ENCODE results near the gene ZNF592. TPM values are rescaled to one million over a fixed set of nuclear protein-coding genes. Genes with fewer than 3 reads are reported as not detected.

The ZNF592 gene
- total and polyA plus RNA-seq, 5 donors, result 14.0 to 25.6 (median 20.5) TPM

DNA sequence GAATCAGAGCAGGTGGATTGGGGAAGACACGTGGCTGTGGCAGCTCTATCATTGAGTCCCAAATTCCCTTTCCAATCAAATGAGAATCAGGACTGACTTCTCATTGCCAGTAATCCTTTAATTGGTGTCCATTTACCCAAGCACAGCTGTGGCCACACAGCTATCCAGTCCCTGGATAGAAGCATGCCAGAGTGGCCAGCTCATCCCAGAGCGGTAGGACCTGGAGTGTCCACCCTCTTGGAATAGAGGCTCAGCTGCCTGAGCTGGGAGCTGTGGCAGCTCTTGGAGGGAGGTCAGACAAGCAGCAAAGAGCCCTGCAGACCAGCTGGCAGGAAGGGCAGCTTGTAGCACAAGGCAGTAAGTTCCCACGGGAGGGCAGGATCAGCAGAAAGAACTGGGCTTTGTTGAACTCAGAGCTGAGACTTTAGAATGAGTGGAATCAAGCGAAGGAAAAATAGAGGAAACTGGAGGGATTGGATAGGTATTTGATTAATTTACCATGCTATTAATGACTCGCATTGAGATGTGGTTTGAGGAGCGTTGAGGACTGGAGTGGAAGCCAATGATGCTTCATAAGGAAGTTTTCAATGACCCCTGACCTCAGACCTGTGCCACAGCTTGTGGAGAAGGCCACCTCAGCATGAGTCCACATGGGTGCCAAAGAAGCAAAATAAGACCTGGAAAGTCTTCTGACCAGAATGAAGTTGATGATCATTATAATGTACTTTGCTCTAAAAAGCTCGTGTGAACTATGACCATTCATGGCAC lies 61.9 kb downstream of the ZNF592 start:
- H3K4me1 ChIP-seq (ENCODE audit: control insufficient read depth, insufficient read depth, low read length), result peaks cover 2% of the 10 kb centered on the region
- H3K27me3 ChIP-seq (ENCODE audit: control insufficient read depth, insufficient read depth), result no peaks in the 10 kb centered on the region
- no peak overlapping the region for H3K4me3 ChIP-seq (ENCODE audit: low read length)
- 77% methylated on average over 7 of the region's 7 CpGs for WGBS
- intact Hi-C loops (cut with DNase I), result loop anchor here in 3 of 4 donors (10.0 kb wide), 2 partner anchors 55 to 155 kb away; partner anchors contain the start of genes NMB (in 1 of the 3) and WDR73 (in 1 of the 3)
- ATAC-seq (peak; percentile 42 to 59), DNase-seq (no peak)
- H3K9me3 ChIP-seq (ENCODE audit: control insufficient read depth, low read length), result no peaks in the 10 kb centered on the region
- no peak overlapping the region for H3K27ac ChIP-seq (ENCODE audit: low read length)

DNA sequence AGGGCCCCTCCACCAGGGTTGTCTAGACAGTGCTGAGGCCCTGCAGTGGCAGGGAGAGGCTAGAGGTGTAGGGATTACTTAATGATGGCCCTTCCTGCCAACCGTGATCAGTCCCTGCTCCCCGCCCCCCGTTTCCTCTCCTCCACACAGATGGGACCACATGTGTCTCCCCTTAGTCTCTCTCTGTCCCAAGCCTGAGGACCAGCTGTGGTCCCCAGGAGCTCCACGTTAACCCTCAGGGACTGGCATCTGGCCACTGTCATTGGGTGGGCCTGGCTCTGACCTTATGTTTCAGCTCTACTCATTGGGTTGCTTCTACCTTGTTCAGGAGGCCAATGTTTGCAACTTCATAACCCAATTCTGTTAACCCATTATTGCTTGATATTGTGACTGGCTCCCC lies 62.8 kb downstream of the ZNF592 start:
- 78% methylated on average over 4 of the region's 4 CpGs for WGBS
- intact Hi-C loops (cut with DNase I), result loop anchor here in 3 of 4 donors (10.0 kb wide), 2 partner anchors 56 to 156 kb away; partner anchors contain the start of genes NMB (in 1 of the 3) and WDR73 (in 1 of the 3)
- Histone ChIP-seq H3K27me3 (ENCODE audit: control insufficient read depth, insufficient read depth) (no peaks in the 10 kb centered on the region), H3K27ac (ENCODE audit: low read length) (no peak overlapping the region), H3K4me1 (ENCODE audit: control insufficient read depth, insufficient read depth, low read length) (peaks cover 5% of the 10 kb centered on the region), H3K4me3 (ENCODE audit: low read length) (no peak overlapping the region), H3K9me3 (ENCODE audit: control insufficient read depth, low read length) (no peaks in the 10 kb centered on the region)
- DNase-seq (no peak), ATAC-seq (peak; percentile 16 to 24)

DNA sequence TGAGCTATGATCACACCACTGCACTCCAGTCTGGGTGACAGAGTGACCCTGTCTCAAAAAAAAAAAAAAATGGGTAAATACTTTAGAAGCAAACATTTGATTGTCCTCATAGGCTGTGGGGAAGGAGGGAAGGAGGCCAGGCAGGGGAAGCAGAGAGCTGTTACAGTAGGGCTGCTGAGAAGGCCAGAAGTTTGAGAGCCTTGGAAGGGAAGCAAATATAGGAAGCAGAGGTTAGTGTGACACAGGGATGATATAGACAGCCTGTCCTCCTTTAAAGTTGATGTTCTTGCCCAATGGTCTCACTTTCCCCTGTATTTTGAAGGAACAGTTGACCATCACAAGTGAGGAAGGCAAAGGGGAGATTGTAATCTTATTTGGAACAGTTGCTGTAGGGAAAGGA lies 63.4 kb downstream of the ZNF592 start:
- no peaks in the 10 kb centered on the region for H3K27me3 ChIP-seq (ENCODE audit: control insufficient read depth, insufficient read depth)
- no peak for DNase-seq
- no peaks in the 10 kb centered on the region for H3K9me3 ChIP-seq (ENCODE audit: control insufficient read depth, low read length)
- H3K27ac ChIP-seq (ENCODE audit: low read length), result no peak overlapping the region
- no peak for ATAC-seq
- intact Hi-C loops (cut with DNase I), result loop anchor here in 3 of 4 donors (10.0 kb wide), 2 partner anchors 57 to 157 kb away; partner anchors contain the start of genes NMB (in 1 of the 3) and WDR73 (in 1 of the 3)
- H3K4me3 ChIP-seq (ENCODE audit: low read length), result no peak overlapping the region
- peaks cover 5% of the 10 kb centered on the region for H3K4me1 ChIP-seq (ENCODE audit: control insufficient read depth, insufficient read depth, low read length)

DNA sequence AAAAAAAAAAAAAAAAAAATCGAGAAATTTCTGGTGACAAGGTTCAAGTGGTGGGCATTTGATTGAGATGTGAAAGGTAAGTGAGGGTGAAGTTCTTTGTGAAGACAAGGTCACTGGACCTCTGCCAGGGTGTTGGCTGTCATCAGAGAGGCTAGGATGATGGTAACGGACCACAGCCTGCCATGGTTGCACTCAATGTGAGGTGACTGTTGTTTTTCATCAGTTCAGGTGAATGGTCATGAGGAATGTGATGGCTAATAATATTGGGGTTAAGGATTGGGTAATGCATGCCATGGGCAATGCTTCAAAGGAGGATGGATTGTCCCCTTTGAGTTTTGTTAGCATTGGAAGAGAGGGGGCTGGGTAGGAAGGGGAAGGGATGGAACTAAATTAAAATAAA lies 64.5 kb downstream of the ZNF592 start:
- intact Hi-C loops (cut with DNase I), result loop anchor here in 3 of 4 donors (10.0 kb wide), 2 partner anchors 58 to 158 kb away; partner anchors contain the start of genes NMB (in 1 of the 3) and WDR73 (in 1 of the 3)
- no peak overlapping the region for H3K4me3 ChIP-seq (ENCODE audit: low read length)
- ATAC-seq (no peak), DNase-seq (no peak)
- H3K27me3 ChIP-seq (ENCODE audit: control insufficient read depth, insufficient read depth), result no peaks in the 10 kb centered on the region
- 81% methylated on average over 2 of the region's 2 CpGs for WGBS
- no peaks in the 10 kb centered on the region for H3K9me3 ChIP-seq (ENCODE audit: control insufficient read depth, low read length)
- H3K4me1 ChIP-seq (ENCODE audit: control insufficient read depth, insufficient read depth, low read length), result peaks cover 5% of the 10 kb centered on the region
- H3K27ac ChIP-seq (ENCODE audit: low read length), result no peak overlapping the region

DNA sequence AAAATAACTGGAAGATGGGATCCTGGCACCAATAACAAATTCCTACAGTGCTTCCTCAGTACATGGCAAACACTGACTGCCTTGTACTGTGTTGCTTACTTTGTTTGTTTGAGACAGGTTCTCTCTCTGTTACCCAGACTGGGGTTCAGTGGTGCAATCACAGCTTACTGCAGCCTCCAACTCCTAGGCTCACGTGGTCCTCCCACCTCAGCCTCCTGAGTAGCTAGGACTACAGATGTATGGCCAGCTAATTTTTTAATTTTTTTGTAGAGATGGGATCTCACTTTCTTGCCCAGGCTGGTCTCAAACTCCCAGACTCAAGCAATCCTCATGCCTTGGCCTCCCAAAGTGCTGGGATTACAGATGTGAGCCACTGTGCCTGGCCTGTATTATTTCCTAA lies 65.0 kb downstream of the ZNF592 start:
- Histone ChIP-seq H3K4me1 (ENCODE audit: control insufficient read depth, insufficient read depth, low read length) (peaks cover 9% of the 10 kb centered on the region), H3K27ac (ENCODE audit: low read length) (no peak overlapping the region), H3K27me3 (ENCODE audit: control insufficient read depth, insufficient read depth) (no peaks in the 10 kb centered on the region), H3K9me3 (ENCODE audit: control insufficient read depth, low read length) (no peaks in the 10 kb centered on the region), H3K4me3 (ENCODE audit: low read length) (no peak overlapping the region)
- ATAC-seq (no peak), DNase-seq (no peak)
- intact Hi-C loops (cut with DNase I), result loop anchor here in 3 of 4 donors (10.0 kb wide), 2 partner anchors 59 to 159 kb away; partner anchors contain the start of genes NMB (in 1 of the 3) and WDR73 (in 1 of the 3)
- 92% methylated on average over 1 of the region's 1 CpG for WGBS

DNA sequence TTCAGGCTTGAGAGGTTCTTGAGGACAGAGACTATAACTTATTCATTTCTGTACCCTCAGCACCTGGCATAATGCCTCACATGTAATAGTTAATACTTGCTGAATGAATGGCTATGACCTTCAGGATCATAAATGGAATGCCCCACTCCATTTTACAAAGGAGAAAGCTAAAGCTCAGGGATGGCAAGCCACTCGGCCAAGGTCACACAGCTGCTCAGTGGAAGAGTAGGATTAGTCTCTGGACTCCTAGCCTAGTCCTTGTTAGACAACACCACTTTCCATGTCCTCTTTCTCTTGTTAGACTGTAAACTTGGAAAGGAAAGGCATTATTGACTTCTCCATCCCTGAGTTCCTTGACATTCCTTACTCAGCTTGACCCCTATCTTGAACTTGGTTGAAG lies 65.5 kb downstream of the ZNF592 start:
- H3K27me3 ChIP-seq (ENCODE audit: control insufficient read depth, insufficient read depth), result no peaks in the 10 kb centered on the region
- no peak overlapping the region for H3K27ac ChIP-seq (ENCODE audit: low read length)
- H3K9me3 ChIP-seq (ENCODE audit: control insufficient read depth, low read length), result no peaks in the 10 kb centered on the region
- 88% methylated on average over 1 of the region's 1 CpG for WGBS
- no peak for DNase-seq
- ATAC-seq, result no peak
- peaks cover 14% of the 10 kb centered on the region for H3K4me1 ChIP-seq (ENCODE audit: control insufficient read depth, insufficient read depth, low read length)
- H3K4me3 ChIP-seq (ENCODE audit: low read length), result no peak overlapping the region
- intact Hi-C loops (cut with DNase I), result loop anchor here in 3 of 4 donors (10.0 kb wide), 2 partner anchors 59 to 159 kb away; partner anchors contain the start of genes NMB (in 1 of the 3) and WDR73 (in 1 of the 3)

DNA sequence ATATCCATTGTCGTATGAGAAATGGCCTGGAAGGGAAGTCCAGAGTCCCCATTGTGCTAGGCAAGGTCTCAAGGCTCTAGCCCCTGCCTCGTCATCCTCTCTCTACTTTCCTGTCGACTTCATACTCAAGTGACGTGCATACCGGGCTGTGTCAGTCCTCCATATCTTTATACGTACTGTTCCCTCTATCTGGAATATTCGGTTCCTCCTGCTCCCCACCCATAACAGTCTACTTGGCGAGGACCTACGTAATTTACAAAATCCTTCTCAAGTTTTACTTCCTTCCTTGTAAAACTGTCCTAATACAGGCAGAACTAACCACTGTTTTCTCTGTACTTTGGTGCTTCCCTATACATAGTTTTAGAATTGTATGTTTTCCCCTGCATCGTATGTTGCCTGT lies 66.5 kb downstream of the ZNF592 start:
- H3K9me3 ChIP-seq (ENCODE audit: control insufficient read depth, low read length), result no peaks in the 10 kb centered on the region
- ATAC-seq (no peak), DNase-seq (no peak)
- H3K27ac ChIP-seq (ENCODE audit: low read length), result no peak overlapping the region
- H3K4me1 ChIP-seq (ENCODE audit: control insufficient read depth, insufficient read depth, low read length), result peaks cover 23% of the 10 kb centered on the region
- no peak overlapping the region for H3K4me3 ChIP-seq (ENCODE audit: low read length)
- intact Hi-C loops (cut with DNase I), result loop anchor here in 3 of 4 donors (10.0 kb wide), 2 partner anchors 60 to 160 kb away; partner anchors contain the start of genes NMB (in 1 of the 3) and WDR73 (in 1 of the 3)
- whole genome bisulfite sequencing, result 77% methylated on average over 10 of the region's 10 CpGs
- H3K27me3 ChIP-seq (ENCODE audit: control insufficient read depth, insufficient read depth), result no peaks in the 10 kb centered on the region

DNA sequence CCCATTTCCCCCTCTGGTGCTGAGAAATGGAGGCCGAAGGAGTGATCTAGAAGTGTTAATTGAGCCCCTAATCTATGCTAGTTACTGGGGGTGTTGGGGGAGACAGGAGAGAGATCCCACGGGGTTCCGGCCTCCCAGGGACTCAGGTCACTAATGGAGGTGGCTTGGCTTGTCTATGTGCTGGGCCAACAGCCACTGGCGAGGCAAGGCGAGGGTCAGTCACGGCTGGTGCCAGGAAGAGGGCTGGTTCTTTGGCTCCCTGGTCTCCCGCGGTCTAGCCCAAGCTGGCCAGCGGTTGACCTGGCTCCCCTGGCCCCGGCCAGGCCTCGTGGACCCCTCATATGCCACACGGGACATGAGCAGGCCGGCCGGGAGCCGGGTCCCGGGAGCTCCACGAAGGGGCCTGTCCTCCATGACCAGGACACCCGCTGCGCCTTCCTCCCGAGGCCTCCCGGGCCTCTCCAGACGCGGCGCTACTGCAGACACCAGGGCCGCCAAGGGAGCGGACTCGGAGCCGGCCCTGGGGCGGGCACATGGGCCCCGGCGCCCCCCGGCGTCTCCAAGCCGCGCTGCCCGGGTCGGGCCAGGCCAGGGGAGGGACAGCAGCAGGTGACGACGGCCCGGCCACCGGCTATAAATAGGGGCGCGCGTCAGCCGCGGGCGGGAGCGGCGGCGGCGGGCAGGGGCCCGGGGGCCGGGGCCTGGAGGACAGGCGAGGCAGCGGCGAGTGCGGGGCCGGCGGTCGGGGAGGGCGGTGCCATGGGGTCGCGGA lies 68.5 kb downstream of the ZNF592 start, which contains the start of gene ALPK3:
TSS of gene ALPK3 (plus strand) at position 663 of the 772 bp plus-strand sequence. CDS start at position 760, 97 bp downstream.
- H3K9me3 ChIP-seq (ENCODE audit: control insufficient read depth, low read length), result no peaks in the 10 kb centered on the region
- ATAC-seq, result peak; percentile 72 to 74
- H3K4me1 ChIP-seq (ENCODE audit: control insufficient read depth, insufficient read depth, low read length), result peaks cover 26% of the 10 kb centered on the region
- H3K4me3 ChIP-seq (ENCODE audit: low read length), result peak within 1 kb of the TSS; percentile 67
- H3K27ac ChIP-seq (ENCODE audit: low read length), result peak within 1 kb of the TSS; percentile 95
- DNase-seq, result peak; percentile 78 to 91 (median 88)
- H3K27me3 ChIP-seq (ENCODE audit: control insufficient read depth, insufficient read depth), result no peaks in the 10 kb centered on the region
- intact Hi-C loops (cut with DNase I), result loop anchor here in 3 of 4 donors (10.0 kb wide), 2 partner anchors 62 to 162 kb away; partner anchors contain the start of genes NMB (in 1 of the 3) and WDR73 (in 1 of the 3)
- 16% methylated on average over 63 of the region's 63 CpGs for WGBS

DNA sequence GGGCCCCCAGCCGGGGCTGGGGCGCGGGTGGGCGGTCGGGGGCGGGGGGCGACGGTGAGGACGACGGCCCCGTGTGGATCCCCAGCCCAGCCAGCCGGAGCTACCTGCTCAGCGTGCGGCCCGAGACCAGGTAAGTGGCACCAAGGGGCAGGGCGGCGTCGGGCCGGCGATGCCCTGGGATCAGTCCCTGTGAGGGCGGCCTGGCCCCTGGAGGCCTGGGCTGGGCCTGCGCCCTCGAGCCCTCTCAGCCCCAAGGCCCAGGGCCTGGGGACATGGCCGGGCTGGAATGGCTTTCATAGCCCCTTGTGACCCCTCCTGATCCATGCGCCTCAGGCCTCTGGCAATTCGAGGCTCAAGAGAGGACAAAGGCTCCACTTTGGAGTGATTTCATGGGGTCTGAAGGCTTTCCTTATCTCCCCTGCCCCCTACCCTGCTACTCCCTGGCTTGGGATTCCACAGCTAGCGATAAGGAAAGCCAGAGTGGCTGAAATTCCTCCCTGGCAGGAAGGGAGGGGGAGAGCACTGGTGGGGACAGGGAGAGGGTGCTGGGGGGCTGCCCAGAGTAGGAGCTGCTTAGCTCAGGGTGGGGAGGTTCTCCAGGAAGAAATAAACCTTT lies 69.2 kb downstream of the ZNF592 start:
- Histone ChIP-seq H3K9me3 (ENCODE audit: control insufficient read depth, low read length) (no peaks in the 10 kb centered on the region), H3K27me3 (ENCODE audit: control insufficient read depth, insufficient read depth) (no peaks in the 10 kb centered on the region), H3K27ac (ENCODE audit: low read length) (peak overlapping the region; percentile 95), H3K4me1 (ENCODE audit: control insufficient read depth, insufficient read depth, low read length) (peaks cover 29% of the 10 kb centered on the region), H3K4me3 (ENCODE audit: low read length) (peak overlapping the region; percentile 67)
- DNase-seq (peak in 1 of 3 donors; percentile 65), ATAC-seq (peak; percentile 22 to 26)
- 16% methylated on average over 26 of the region's 27 CpGs for WGBS
- intact Hi-C loops (cut with DNase I), result loop anchor here in 3 of 4 donors (10.0 kb wide), 2 partner anchors 63 to 163 kb away; partner anchors contain the start of genes NMB (in 1 of the 3) and WDR73 (in 1 of the 3)
